Measurements from ENCODE around the gene NCS1. TPM values are rescaled to one million over a fixed set of nuclear protein-coding genes. Genes with fewer than 3 reads are reported as not detected.

NCS1 gene
- total and polyA plus RNA-seq, 2 of the 8 experiments (the other 6 are each of a cell fraction or from before 2014, with no cell fraction given), result 34.7 to 47.6 TPM

DNA sequence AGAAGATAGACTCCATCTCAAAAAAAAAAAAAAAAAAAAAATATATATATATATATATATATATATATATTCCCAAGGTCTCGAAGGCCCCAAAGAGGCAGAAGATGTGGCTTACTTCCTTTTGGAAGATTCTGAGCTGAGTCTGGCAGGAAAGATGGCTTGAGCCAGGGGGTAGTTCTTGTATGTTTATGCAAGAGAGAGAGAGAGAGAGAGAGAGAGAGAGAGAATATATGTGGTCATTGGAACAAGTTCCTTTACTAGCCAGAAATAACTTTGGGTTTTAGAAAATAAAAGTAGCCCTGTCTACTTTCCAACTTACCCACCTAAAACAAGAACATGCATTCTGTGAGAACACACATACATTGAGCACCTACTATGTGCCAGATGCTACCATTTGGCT is 17.6 kb downstream of the NCS1 start (continued):
- TF ChIP-seq MAFK (IDR thresholded peaks at IDR 0.05; ENCODE audit: low read depth, low read length) (no peak), SIX5 (IDR thresholded peaks at IDR 0.05; ENCODE audit: low read depth, low read length) (no peak), SP2 (IDR thresholded peaks at IDR 0.05; ENCODE audit: low read length) (no peak), HDAC6 (IDR thresholded peaks at IDR 0.05; ENCODE audit: low read depth, low read length) (no peak), POLR2AphosphoS5 (IDR thresholded peaks at IDR 0.05; ENCODE audit: low read depth, low read length) (no peak)
- TF ChIP-seq, protein P1, sequence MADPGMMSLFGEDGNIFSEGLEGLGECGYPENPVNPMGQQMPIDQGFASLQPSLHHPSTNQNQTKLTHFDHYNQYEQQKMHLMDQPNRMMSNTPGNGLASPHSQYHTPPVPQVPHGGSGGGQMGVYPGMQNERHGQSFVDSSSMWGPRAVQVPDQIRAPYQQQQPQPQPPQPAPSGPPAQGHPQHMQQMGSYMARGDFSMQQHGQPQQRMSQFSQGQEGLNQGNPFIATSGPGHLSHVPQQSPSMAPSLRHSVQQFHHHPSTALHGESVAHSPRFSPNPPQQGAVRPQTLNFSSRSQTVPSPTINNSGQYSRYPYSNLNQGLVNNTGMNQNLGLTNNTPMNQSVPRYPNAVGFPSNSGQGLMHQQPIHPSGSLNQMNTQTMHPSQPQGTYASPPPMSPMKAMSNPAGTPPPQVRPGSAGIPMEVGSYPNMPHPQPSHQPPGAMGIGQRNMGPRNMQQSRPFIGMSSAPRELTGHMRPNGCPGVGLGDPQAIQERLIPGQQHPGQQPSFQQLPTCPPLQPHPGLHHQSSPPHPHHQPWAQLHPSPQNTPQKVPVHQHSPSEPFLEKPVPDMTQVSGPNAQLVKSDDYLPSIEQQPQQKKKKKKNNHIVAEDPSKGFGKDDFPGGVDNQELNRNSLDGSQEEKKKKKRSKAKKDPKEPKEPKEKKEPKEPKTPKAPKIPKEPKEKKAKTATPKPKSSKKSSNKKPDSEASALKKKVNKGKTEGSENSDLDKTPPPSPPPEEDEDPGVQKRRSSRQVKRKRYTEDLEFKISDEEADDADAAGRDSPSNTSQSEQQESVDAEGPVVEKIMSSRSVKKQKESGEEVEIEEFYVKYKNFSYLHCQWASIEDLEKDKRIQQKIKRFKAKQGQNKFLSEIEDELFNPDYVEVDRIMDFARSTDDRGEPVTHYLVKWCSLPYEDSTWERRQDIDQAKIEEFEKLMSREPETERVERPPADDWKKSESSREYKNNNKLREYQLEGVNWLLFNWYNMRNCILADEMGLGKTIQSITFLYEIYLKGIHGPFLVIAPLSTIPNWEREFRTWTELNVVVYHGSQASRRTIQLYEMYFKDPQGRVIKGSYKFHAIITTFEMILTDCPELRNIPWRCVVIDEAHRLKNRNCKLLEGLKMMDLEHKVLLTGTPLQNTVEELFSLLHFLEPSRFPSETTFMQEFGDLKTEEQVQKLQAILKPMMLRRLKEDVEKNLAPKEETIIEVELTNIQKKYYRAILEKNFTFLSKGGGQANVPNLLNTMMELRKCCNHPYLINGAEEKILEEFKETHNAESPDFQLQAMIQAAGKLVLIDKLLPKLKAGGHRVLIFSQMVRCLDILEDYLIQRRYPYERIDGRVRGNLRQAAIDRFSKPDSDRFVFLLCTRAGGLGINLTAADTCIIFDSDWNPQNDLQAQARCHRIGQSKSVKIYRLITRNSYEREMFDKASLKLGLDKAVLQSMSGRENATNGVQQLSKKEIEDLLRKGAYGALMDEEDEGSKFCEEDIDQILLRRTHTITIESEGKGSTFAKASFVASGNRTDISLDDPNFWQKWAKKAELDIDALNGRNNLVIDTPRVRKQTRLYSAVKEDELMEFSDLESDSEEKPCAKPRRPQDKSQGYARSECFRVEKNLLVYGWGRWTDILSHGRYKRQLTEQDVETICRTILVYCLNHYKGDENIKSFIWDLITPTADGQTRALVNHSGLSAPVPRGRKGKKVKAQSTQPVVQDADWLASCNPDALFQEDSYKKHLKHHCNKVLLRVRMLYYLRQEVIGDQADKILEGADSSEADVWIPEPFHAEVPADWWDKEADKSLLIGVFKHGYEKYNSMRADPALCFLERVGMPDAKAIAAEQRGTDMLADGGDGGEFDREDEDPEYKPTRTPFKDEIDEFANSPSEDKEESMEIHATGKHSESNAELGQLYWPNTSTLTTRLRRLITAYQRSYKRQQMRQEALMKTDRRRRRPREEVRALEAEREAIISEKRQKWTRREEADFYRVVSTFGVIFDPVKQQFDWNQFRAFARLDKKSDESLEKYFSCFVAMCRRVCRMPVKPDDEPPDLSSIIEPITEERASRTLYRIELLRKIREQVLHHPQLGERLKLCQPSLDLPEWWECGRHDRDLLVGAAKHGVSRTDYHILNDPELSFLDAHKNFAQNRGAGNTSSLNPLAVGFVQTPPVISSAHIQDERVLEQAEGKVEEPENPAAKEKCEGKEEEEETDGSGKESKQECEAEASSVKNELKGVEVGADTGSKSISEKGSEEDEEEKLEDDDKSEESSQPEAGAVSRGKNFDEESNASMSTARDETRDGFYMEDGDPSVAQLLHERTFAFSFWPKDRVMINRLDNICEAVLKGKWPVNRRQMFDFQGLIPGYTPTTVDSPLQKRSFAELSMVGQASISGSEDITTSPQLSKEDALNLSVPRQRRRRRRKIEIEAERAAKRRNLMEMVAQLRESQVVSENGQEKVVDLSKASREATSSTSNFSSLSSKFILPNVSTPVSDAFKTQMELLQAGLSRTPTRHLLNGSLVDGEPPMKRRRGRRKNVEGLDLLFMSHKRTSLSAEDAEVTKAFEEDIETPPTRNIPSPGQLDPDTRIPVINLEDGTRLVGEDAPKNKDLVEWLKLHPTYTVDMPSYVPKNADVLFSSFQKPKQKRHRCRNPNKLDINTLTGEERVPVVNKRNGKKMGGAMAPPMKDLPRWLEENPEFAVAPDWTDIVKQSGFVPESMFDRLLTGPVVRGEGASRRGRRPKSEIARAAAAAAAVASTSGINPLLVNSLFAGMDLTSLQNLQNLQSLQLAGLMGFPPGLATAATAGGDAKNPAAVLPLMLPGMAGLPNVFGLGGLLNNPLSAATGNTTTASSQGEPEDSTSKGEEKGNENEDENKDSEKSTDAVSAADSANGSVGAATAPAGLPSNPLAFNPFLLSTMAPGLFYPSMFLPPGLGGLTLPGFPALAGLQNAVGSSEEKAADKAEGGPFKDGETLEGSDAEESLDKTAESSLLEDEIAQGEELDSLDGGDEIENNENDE (IDR thresholded peaks at IDR 0.05; ENCODE audit: insufficient replicate concordance, low read length), result no peak

Data from H1 (cell line).